Raji (cell line): ENCODE data around the gene SDK1.

Experiments
- POLR2A ChIP-seq: IDR thresholded peaks from 2 replicates; pipeline ENCODE4 v1.6.1; 2011; ENCODE audit warnings: low read depth, low read length, control low read depth; ENCODE audit not compliant: insufficient read depth

The SDK1 gene

GRCh38 chr7:3732395-3733005 is 431.4 kb downstream of the SDK1 start:
- no peak for TF ChIP-seq POLR2A

GRCh38 chr7:3733541-3734140 is 432.6 kb downstream of the SDK1 start:
- no peak for TF ChIP-seq POLR2A

GRCh38 chr7:3738964-3739363 is 437.9 kb downstream of the SDK1 start:
- TF ChIP-seq POLR2A: no peak

GRCh38 chr7:3739983-3740382 is 438.9 kb downstream of the SDK1 start:
- TF ChIP-seq POLR2A: no peak

- TF ChIP-seq POLR2A: no peak; the same call in 1 of the 2 replicates
Observed at GRCh38 chr7:3747467-3747866, 446.4 kb downstream of the SDK1 start.

GRCh38 chr7:3748389-3748788 is 447.3 kb downstream of the SDK1 start:
- TF ChIP-seq POLR2A: no peak

- TF ChIP-seq POLR2A: no peak
Observed at GRCh38 chr7:3753868-3754267, 452.8 kb downstream of the SDK1 start.

GRCh38 chr7:3754493-3755341 is 453.7 kb downstream of the SDK1 start:
- TF ChIP-seq POLR2A: no peak

- TF ChIP-seq POLR2A: no peak
Observed at GRCh38 chr7:3757059-3757458, 456.0 kb downstream of the SDK1 start.

GRCh38 chr7:3760651-3761050 is 459.6 kb downstream of the SDK1 start:
- TF ChIP-seq POLR2A: no peak

- peak; percentile 44; the same call in 1 of the 2 replicates for TF ChIP-seq POLR2A
Observed at GRCh38 chr7:3762146-3762831, 461.2 kb downstream of the SDK1 start.

- TF ChIP-seq POLR2A: no peak
Observed at GRCh38 chr7:3767917-3768777, 467.1 kb downstream of the SDK1 start.

GRCh38 chr7:3771906-3772305 is 470.9 kb downstream of the SDK1 start:
- TF ChIP-seq POLR2A: no peak

GRCh38 chr7:3778345-3778744 is 477.3 kb downstream of the SDK1 start:
- no peak for TF ChIP-seq POLR2A
